ENCODE measurements around the gene NSD1.

DNA sequence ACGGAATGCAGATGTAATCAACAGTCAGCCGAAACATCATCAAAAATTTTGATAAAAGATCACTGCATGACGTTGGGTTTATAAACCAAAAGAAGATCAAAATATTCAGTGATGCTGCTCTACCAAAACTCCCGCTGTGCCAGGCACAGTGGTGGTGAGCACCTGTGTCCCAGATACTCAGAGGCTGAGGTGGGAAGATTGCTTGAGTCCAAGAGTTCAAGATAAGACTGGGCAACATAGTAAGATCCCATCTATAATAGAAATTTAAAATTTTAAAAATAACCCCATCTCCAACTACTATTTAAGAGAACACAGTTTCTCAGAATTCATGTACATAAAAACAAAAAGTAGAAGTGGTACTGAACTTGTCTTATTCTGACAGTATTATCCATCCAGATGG lies 214.1 kb downstream of the NSD1 start:
- TF ChIP-seq RAD21 (conservative IDR thresholded peaks at IDR 0.05): no peak
- TF ChIP-seq, protein P1, sequence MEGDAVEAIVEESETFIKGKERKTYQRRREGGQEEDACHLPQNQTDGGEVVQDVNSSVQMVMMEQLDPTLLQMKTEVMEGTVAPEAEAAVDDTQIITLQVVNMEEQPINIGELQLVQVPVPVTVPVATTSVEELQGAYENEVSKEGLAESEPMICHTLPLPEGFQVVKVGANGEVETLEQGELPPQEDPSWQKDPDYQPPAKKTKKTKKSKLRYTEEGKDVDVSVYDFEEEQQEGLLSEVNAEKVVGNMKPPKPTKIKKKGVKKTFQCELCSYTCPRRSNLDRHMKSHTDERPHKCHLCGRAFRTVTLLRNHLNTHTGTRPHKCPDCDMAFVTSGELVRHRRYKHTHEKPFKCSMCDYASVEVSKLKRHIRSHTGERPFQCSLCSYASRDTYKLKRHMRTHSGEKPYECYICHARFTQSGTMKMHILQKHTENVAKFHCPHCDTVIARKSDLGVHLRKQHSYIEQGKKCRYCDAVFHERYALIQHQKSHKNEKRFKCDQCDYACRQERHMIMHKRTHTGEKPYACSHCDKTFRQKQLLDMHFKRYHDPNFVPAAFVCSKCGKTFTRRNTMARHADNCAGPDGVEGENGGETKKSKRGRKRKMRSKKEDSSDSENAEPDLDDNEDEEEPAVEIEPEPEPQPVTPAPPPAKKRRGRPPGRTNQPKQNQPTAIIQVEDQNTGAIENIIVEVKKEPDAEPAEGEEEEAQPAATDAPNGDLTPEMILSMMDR (IDR thresholded peaks at IDR 0.05; ENCODE audit: poor library complexity, severe bottlenecking): no peak
- TF ChIP-seq MXI1 (conservative IDR thresholded peaks at IDR 0.05; ENCODE audit: poor library complexity, severe bottlenecking): no peak
- no peak for TF ChIP-seq EZH2 (IDR thresholded peaks at IDR 0.05; ENCODE audit: borderline replicate concordance, insufficient read depth, low read length, poor library complexity, severe bottlenecking)
- TF ChIP-seq SMC3 (conservative IDR thresholded peaks at IDR 0.05; ENCODE audit: poor library complexity): no peak

Measured in neural cell (in vitro differentiated cells).